Activated CD8-positive, alpha-beta T cell treated with anti-CD3 and anti-CD28 coated beads, Interleukin-2, amount 10 ng/mL, durations not matched to agents 7 days and 5 days (primary cell): ENCODE measurements around the gene MRPL14. TPM values are rescaled to one million over a fixed set of nuclear protein-coding genes. Genes with fewer than 3 reads are reported as not detected.

Experiments used
- ATAC-seq: fragments of 150-1000 bp; cut with Tn5 transposase; one replicate; pipeline ENCODE4 v1.10.0; 2021; ENCODE audit warnings: moderate library complexity
- CTCF ChIA-PET: fragments of 350-600 bp; sonication (Branson Sonifier 250); formaldehyde crosslinking; loops from one replicate; lab custom pipeline; 2021; ENCODE audit warnings: antibody characterized with exemption; lab: Charles Lee
- POLR2A ChIA-PET: fragments of 350-600 bp; sonication (Branson Sonifier 250); formaldehyde crosslinking; loops from one replicate; lab custom pipeline; 2021; ENCODE audit warnings: antibody characterized with exemption; lab: Charles Lee
- DNase-seq: peaks from one replicate; pipeline ENCODE4 v3.0.0-alpha.2; 2020
- H3K27ac Mint-ChIP-seq: one replicate; pipeline ENCODE4 v1.8.0; 2021; ENCODE audit warnings: mild to moderate bottlenecking, mixed read lengths
- H3K27me3 Mint-ChIP-seq: one replicate; pipeline ENCODE4 v1.8.0; 2021; ENCODE audit warnings: low read depth, mixed read lengths
- H3K36me3 Mint-ChIP-seq: one replicate; pipeline ENCODE4 v1.8.0; 2021; ENCODE audit warnings: low read depth, mixed read lengths
- H3K4me1 Mint-ChIP-seq: one replicate; pipeline ENCODE4 v1.8.0; 2021; ENCODE audit warnings: low read depth, mixed read lengths
- H3K4me3 Mint-ChIP-seq: one replicate; pipeline ENCODE4 v1.8.0; 2021; ENCODE audit warnings: mild to moderate bottlenecking, mixed read lengths
- H3K9me3 Mint-ChIP-seq: one replicate; pipeline ENCODE4 v1.8.0; 2022; ENCODE audit warnings: mixed read lengths; ENCODE audit not compliant: insufficient read depth
- total RNA-seq, 2 experiments: library from RNA; stranded (reverse); gene quantifications; one replicate each; pipeline ENCODE4 v1.2.3, GENCODE V29; 2021

Gene MRPL14
- total RNA-seq, 2 experiments from 2014 or later: 57.3 to 60.9 TPM

GRCh38 chr6:44087623-44088022 lies 39.6 kb downstream of the MRPL14 start:
- POLR2A ChIA-PET: no interaction called here
- H3K4me3 Mint-ChIP-seq: no peak overlapping the region
- no peaks in the 10 kb centered on the region for H3K27me3 Mint-ChIP-seq
- CTCF ChIA-PET: no interaction called here
- no peaks in the 10 kb centered on the region for H3K4me1 Mint-ChIP-seq
- H3K27ac Mint-ChIP-seq: no peak overlapping the region
- no peaks in the 10 kb centered on the region for H3K9me3 Mint-ChIP-seq
- DNase-seq (no peak), ATAC-seq (no peak)
- no peaks in the 10 kb centered on the region for H3K36me3 Mint-ChIP-seq

GRCh38 chr6:44086931-44087574 lies 40.2 kb downstream of the MRPL14 start:
- ATAC-seq: no peak
- H3K4me3 Mint-ChIP-seq: no peak overlapping the region
- H3K27ac Mint-ChIP-seq: no peak overlapping the region
- DNase-seq: no peak
- no peaks in the 10 kb centered on the region for H3K4me1 Mint-ChIP-seq
- CTCF ChIA-PET: interaction anchor here (2.2 kb wide), 1 partner anchor 317 kb away, joined by 7 read pairs; the partner anchor contains the start of gene VEGFA
- H3K36me3 Mint-ChIP-seq: no peaks in the 10 kb centered on the region
- H3K9me3 Mint-ChIP-seq: no peaks in the 10 kb centered on the region
- no peaks in the 10 kb centered on the region for H3K27me3 Mint-ChIP-seq
- POLR2A ChIA-PET: no interaction called here

DNA sequence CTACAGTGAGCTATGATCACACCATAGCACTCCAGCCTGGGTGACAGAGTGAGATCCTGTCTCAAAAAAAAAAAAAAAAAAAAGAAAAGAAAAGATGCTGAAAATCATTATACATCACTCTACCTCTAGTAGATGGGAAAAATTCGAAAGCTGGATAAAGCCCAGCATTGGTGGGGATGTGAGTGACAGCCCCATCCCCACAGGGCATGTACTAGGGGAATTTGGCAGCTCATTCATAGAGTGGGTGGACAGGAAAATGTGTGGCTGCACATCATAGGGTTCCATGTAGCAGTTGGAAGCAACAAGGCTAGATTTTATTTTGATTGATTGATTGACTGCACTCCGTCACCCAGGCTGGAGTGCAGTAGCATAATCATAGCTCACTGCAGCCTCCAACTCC lies 42.0 kb downstream of the MRPL14 start:
- no peak overlapping the region for H3K4me3 Mint-ChIP-seq
- H3K36me3 Mint-ChIP-seq: no peaks in the 10 kb centered on the region
- no peaks in the 10 kb centered on the region for H3K9me3 Mint-ChIP-seq
- ChIA-PET POLR2A (no interaction called here), CTCF (interaction anchor here (1.2 to 3.3 kb wide), 6 partner anchors 11 to 319 kb away, joined by 3 to 15 read pairs (median 6); partner anchors contain the start of gene VEGFA)
- no peaks in the 10 kb centered on the region for H3K27me3 Mint-ChIP-seq
- ATAC-seq (no peak), DNase-seq (no peak)
- H3K27ac Mint-ChIP-seq: no peak overlapping the region
- H3K4me1 Mint-ChIP-seq: peaks cover 4% of the 10 kb centered on the region

DNA sequence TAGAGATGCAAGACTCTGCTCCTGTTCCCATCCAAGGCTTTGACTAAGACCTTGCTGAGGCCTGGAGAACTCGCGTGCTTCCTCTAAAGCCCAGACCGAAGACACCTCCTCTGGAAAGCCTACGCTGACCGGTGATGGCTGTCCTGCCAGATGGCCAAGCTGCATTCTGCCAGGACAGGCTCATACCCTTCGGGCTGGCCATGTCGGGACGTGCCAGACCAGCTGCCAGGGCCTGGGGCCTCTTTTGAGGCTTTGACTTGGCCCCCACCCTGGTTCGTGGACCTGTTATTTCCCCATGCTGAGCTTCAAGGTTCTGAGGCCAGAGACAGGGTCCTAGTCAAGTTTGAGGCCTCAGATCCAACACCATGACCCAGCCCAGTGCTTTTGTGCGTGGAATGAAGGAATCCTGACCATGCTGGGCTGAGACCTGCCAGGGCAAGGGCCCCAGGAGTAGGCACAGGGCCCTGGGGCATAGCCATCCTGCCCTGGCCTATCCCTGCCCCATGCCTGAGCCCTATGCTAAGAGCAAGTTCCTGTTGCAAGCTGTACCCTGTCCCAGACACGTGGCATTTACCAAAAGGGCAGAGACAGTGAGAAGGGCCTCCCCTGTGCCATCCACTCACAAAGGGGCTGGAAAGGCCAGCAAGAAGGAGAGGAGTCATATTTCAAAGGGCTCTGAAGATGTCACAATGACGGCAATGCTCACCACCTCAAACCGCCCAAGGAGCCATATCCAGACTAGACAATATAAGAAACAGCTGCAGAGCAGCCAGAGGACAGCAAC lies 42.8 kb downstream of the MRPL14 start:
- no peak overlapping the region for H3K4me3 Mint-ChIP-seq
- ChIA-PET CTCF (interaction anchor here (1.2 to 3.3 kb wide), 5 partner anchors 10 to 319 kb away, joined by 3 to 15 read pairs (median 6); no protein-coding TSS in a partner anchor), POLR2A (interaction anchor here (0.6 kb wide), 1 partner anchor 415 kb away, joined by 3 read pairs; no protein-coding TSS in a partner anchor)
- H3K27me3 Mint-ChIP-seq: no peaks in the 10 kb centered on the region
- H3K27ac Mint-ChIP-seq: no peak overlapping the region
- ATAC-seq: no peak
- H3K9me3 Mint-ChIP-seq: no peaks in the 10 kb centered on the region
- DNase-seq: no peak
- no peaks in the 10 kb centered on the region for H3K36me3 Mint-ChIP-seq
- H3K4me1 Mint-ChIP-seq: peaks cover 4% of the 10 kb centered on the region

GRCh38 chr6:44082872-44083321 lies 44.4 kb downstream of the MRPL14 start:
- ChIA-PET POLR2A (no interaction called here), CTCF (interaction anchor here (1.9 to 3.3 kb wide), 2 partner anchors 8 to 313 kb away, joined by 8 to 15 read pairs; partner anchors contain the start of gene VEGFA)
- DNase-seq (no peak), ATAC-seq (no peak)
- no peak overlapping the region for H3K4me3 Mint-ChIP-seq
- H3K9me3 Mint-ChIP-seq: no peaks in the 10 kb centered on the region
- peaks cover 9% of the 10 kb centered on the region for H3K27me3 Mint-ChIP-seq
- peak overlapping the region; percentile 30 for H3K27ac Mint-ChIP-seq
- H3K36me3 Mint-ChIP-seq: no peaks in the 10 kb centered on the region
- H3K4me1 Mint-ChIP-seq: peaks cover 4% of the 10 kb centered on the region

DNA sequence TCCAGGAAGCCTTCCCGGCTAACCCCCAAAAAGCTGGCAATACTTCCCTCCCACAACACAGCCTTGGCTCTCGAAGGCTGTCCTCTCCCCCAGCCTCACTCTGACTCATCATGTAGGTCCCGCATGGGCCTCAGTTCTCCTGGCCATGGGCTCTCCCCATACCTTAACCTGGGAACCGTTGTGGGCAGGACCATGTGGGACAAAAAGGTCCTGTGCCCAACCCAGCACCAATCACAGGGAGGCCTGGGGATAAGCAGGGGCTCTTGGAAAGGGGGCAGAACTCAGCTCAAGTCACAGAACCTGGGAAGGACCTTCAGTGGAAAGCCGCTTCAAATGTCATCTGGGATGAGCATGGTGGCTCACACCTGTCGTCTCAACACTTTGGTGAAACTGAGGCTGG lies 45.5 kb downstream of the MRPL14 start:
- Mint-ChIP-seq H3K27me3 (peaks cover 11% of the 10 kb centered on the region), H3K4me1 (peaks cover 4% of the 10 kb centered on the region), H3K36me3 (no peaks in the 10 kb centered on the region), H3K4me3 (no peak overlapping the region), H3K27ac (no peak overlapping the region), H3K9me3 (no peaks in the 10 kb centered on the region)
- DNase-seq: no peak
- ATAC-seq: no peak
- POLR2A ChIA-PET: no interaction called here
- CTCF ChIA-PET: interaction anchor here (4.8 kb wide), 1 partner anchor 415 kb away, joined by 43 read pairs; no protein-coding TSS in a partner anchor

DNA sequence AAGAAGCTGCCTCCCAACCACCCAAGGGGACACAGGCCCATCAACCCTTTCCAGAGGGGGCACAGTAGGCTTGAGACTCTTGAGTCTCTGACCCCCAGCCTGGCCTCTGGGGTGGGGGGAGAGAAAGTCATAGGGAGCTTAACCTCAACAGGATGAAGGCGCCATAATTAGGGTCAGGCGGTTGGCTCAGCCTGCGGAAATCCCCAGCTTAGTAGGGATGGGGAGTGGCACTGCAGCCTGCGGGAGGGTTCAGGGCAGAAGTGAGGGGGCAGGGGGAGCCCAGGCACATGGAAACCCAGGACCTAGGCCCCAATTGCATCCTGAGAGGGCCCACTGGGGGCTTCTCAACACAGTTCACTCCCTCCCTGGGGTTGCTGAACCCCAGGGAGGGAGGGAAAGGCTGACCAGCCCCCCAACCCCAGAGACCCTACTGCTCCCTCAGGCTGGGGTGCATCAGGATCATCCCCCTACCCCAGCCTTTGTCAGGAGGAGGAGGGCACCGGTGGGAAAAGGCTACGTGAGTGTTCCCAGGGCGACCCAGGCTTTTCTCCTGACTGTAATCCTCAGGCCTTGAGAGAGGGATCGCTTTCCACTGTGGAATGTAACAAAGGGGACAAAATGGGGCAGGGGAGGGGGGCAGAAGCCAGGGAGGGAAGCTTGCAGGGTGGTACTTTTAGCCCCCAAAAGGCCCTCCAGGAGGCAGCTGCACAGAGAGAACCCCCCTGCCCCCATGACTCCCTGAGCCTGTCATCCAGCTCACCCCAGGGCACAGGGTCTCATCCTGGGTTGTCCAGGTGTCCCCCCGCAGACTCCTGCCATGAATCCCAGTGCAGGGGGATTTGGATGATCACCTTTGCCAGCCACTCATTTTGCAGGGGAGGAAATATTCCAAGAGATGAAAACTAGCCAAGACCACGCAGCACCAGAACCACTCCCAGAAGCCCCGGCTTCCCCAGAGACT lies 46.4 kb downstream of the MRPL14 start:
- H3K4me3 Mint-ChIP-seq: no peak overlapping the region
- POLR2A ChIA-PET: no interaction called here
- no peaks in the 10 kb centered on the region for H3K9me3 Mint-ChIP-seq
- DNase-seq (no peak), ATAC-seq (no peak)
- CTCF ChIA-PET: interaction anchor here (0.7 to 4.8 kb wide), 10 partner anchors 9 to 414 kb away, joined by 3 to 92 read pairs (median 12); partner anchors contain the start of gene VEGFA
- H3K36me3 Mint-ChIP-seq: no peaks in the 10 kb centered on the region
- peaks cover 4% of the 10 kb centered on the region for H3K4me1 Mint-ChIP-seq
- no peak overlapping the region for H3K27ac Mint-ChIP-seq
- H3K27me3 Mint-ChIP-seq: peaks cover 11% of the 10 kb centered on the region

- no peaks in the 10 kb centered on the region for H3K9me3 Mint-ChIP-seq
- no peak for DNase-seq
- no peaks in the 10 kb centered on the region for H3K36me3 Mint-ChIP-seq
- CTCF ChIA-PET: interaction anchor here (1.0 to 4.8 kb wide), 24 partner anchors 12 to 471 kb away, joined by 3 to 92 read pairs (median 6); partner anchors contain the start of genes MRPS18A and VEGFA
- ATAC-seq: no peak
- POLR2A ChIA-PET: interaction anchor here (0.6 kb wide), 1 partner anchor 1811 kb away, joined by 3 read pairs; no protein-coding TSS in a partner anchor
- H3K4me1 Mint-ChIP-seq: peaks cover 10% of the 10 kb centered on the region
- no peak overlapping the region for H3K27ac Mint-ChIP-seq
- H3K27me3 Mint-ChIP-seq: peaks cover 11% of the 10 kb centered on the region
- no peak overlapping the region for H3K4me3 Mint-ChIP-seq
Observed at GRCh38 chr6:44079672-44080071, 47.6 kb downstream of the MRPL14 start.

- Mint-ChIP-seq H3K27me3 (peaks cover 11% of the 10 kb centered on the region), H3K36me3 (no peaks in the 10 kb centered on the region), H3K4me3 (no peak overlapping the region), H3K27ac (no peak overlapping the region), H3K4me1 (peaks cover 17% of the 10 kb centered on the region), H3K9me3 (no peaks in the 10 kb centered on the region)
- CTCF ChIA-PET: interaction anchor here (0.6 to 4.8 kb wide), 48 partner anchors 11 to 904 kb away, joined by 3 to 92 read pairs (median 4); partner anchors contain the start of genes MRPS18A and VEGFA
- peak; percentile 46 for ATAC-seq
- POLR2A ChIA-PET: no interaction called here
- peak; percentile 76 for DNase-seq
Observed at GRCh38 chr6:44078827-44079671, 48.2 kb downstream of the MRPL14 start.

GRCh38 chr6:44078219-44078826 lies 48.9 kb downstream of the MRPL14 start:
- Mint-ChIP-seq H3K27ac (no peak overlapping the region), H3K9me3 (no peaks in the 10 kb centered on the region), H3K27me3 (peaks cover 11% of the 10 kb centered on the region), H3K4me3 (no peak overlapping the region), H3K36me3 (no peaks in the 10 kb centered on the region), H3K4me1 (peaks cover 22% of the 10 kb centered on the region)
- POLR2A ChIA-PET: no interaction called here
- DNase-seq (no peak), ATAC-seq (no peak)
- CTCF ChIA-PET: interaction anchor here (0.6 to 4.8 kb wide), 45 partner anchors 10 to 904 kb away, joined by 3 to 92 read pairs (median 4); partner anchors contain the start of genes MRPS18A and VEGFA
